IMR-90 (cell line): ENCODE results near the gene SLCO2B1.

Source experiments
- CEBPB ChIP-seq: IDR thresholded peaks from 2 replicates; pipeline ENCODE4 v1.6.1; 2012; ENCODE audit warnings: low read depth, low read length, improper control_type of control experiment
- CHD1 ChIP-seq: IDR thresholded peaks from 2 replicates; pipeline ENCODE4 v1.6.1; 2012; ENCODE audit warnings: low read depth, low read length, improper control_type of control experiment
- FOS ChIP-seq: fragments of 150-350 bp; IDR thresholded peaks from 2 replicates; pipeline ENCODE4 v1.6.1; 2016; ENCODE audit warnings: low read depth, low read length
- MAZ ChIP-seq: IDR thresholded peaks from 2 replicates; pipeline ENCODE4 v1.6.1; 2012; ENCODE audit warnings: low read depth, mild to moderate bottlenecking, low read length, improper control_type of control experiment, moderate library complexity, borderline replicate concordance
- MXI1 ChIP-seq: IDR thresholded peaks from 2 replicates; pipeline ENCODE4 v1.6.1; 2012; ENCODE audit warnings: low read depth, mild to moderate bottlenecking, low read length, moderate library complexity, borderline replicate concordance
- POLR2A ChIP-seq: IDR thresholded peaks from 2 replicates; pipeline ENCODE4 v1.6.1; 2012; ENCODE audit warnings: mild to moderate bottlenecking, low read depth, low read length
- RAD21 ChIP-seq: IDR thresholded peaks from 2 replicates; pipeline ENCODE4 v1.6.1; 2012; ENCODE audit warnings: low read length, improper control_type of control experiment
- RFX5 ChIP-seq: IDR thresholded peaks from 2 replicates; pipeline ENCODE4 v1.8.0; 2012; ENCODE audit warnings: low read depth, mild to moderate bottlenecking, low read length, moderate library complexity
- TF ChIP-seq, protein P1 (sequence below): conservative IDR thresholded peaks from 2 replicates; pipeline ENCODE4 v1.5.1; 2012; ENCODE audit warnings: mild to moderate bottlenecking, low read depth, low read length, improper control_type of control experiment

DNA sequence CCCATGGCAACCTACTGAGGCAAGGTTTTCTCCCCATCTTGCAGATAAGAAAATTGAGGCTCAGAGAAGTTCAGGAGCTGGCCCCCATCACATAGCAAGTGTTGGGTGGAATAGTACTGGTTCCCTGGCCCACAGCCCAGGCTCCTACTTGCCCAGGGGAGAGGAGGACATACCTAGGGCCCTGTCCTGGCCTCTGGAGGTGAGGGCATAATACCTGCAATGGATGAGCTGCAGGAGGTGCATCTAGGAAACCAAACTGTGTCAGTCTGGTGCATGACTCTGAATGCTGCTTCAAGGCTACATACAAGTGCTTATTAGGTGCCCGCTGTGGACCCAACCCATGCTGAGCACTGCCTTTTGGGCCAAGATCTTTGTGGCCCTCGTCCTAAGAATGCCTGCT is 49.6 kb downstream of the SLCO2B1 start:
- TF ChIP-seq RAD21 (no peak), POLR2A (no peak), CHD1 (no peak), MXI1 (no peak), CEBPB (no peak), RFX5 (no peak), FOS (no peak), MAZ (no peak)
- TF ChIP-seq, protein P1, sequence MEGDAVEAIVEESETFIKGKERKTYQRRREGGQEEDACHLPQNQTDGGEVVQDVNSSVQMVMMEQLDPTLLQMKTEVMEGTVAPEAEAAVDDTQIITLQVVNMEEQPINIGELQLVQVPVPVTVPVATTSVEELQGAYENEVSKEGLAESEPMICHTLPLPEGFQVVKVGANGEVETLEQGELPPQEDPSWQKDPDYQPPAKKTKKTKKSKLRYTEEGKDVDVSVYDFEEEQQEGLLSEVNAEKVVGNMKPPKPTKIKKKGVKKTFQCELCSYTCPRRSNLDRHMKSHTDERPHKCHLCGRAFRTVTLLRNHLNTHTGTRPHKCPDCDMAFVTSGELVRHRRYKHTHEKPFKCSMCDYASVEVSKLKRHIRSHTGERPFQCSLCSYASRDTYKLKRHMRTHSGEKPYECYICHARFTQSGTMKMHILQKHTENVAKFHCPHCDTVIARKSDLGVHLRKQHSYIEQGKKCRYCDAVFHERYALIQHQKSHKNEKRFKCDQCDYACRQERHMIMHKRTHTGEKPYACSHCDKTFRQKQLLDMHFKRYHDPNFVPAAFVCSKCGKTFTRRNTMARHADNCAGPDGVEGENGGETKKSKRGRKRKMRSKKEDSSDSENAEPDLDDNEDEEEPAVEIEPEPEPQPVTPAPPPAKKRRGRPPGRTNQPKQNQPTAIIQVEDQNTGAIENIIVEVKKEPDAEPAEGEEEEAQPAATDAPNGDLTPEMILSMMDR = no peak
